Activated T-cell treated with anti-CD3 and anti-CD28 coated beads for 24 hours (primary cell): ENCODE data around the gene FAM193B.

Experiments used
- DNase-seq: peaks from one replicate; pipeline ENCODE4 v3.0.0-alpha.2; 2020; ENCODE audit warnings: low read depth

Gene FAM193B

GRCh38 chr5:177554474-177555111 is at the start of gene FAM193B:
FAM193B (minus strand) TSS chr5:177554563; CDS start chr5:177554458, 105 bp downstream.
- peak; percentile 94 for DNase-seq

- DNase-seq = no peak
Measured at GRCh38 chr5:177604116-177604521, 49.8 kb upstream of the FAM193B start.

- DNase-seq = no peak
Measured at GRCh38 chr5:177603631-177604030, 49.3 kb upstream of the FAM193B start.

GRCh38 chr5:177602458-177602830 is 48.1 kb upstream of the FAM193B start:
- DNase-seq = no peak

- DNase-seq = no peak
Measured at GRCh38 chr5:177601577-177602457, 47.5 kb upstream of the FAM193B start.

- DNase-seq = no peak
Measured at GRCh38 chr5:177601126-177601525, 46.8 kb upstream of the FAM193B start.

- no peak for DNase-seq
Measured at GRCh38 chr5:177600508-177601018, 46.2 kb upstream of the FAM193B start.

GRCh38 chr5:177599731-177600507 is 45.6 kb upstream of the FAM193B start, which contains the start of gene B4GALT7:
B4GALT7 (plus strand) TSS chr5:177600132; CDS start chr5:177600211, 79 bp downstream.
- peak; percentile 84 for DNase-seq

GRCh38 chr5:177598477-177598876 is 44.1 kb upstream of the FAM193B start:
- no peak for DNase-seq

- DNase-seq = no peak
Measured at GRCh38 chr5:177596775-177597238, 42.4 kb upstream of the FAM193B start.

- no peak for DNase-seq
Measured at GRCh38 chr5:177595991-177596774, 41.8 kb upstream of the FAM193B start.

GRCh38 chr5:177595026-177595585 is 40.7 kb upstream of the FAM193B start:
- no peak for DNase-seq

GRCh38 chr5:177594071-177594470 is 39.7 kb upstream of the FAM193B start:
- DNase-seq = no peak

- DNase-seq = no peak
Measured at GRCh38 chr5:177593511-177593910, 39.1 kb upstream of the FAM193B start.

GRCh38 chr5:177592905-177593304 is 38.5 kb upstream of the FAM193B start:
- no peak for DNase-seq

- DNase-seq = peak; percentile 87
Measured at GRCh38 chr5:177592010-177592834, 37.9 kb upstream of the FAM193B start, which contains the start of gene TMED9. TMED9 (plus strand) TSS chr5:177592203; CDS start chr5:177592215, 12 bp downstream.

- no peak for DNase-seq
Measured at GRCh38 chr5:177591690-177592009, 37.3 kb upstream of the FAM193B start.

GRCh38 chr5:177590406-177590805 is 36.0 kb upstream of the FAM193B start:
- no peak for DNase-seq

GRCh38 chr5:177588413-177588909 is 34.1 kb upstream of the FAM193B start:
- DNase-seq = no peak

GRCh38 chr5:177578316-177578715 is 24.0 kb upstream of the FAM193B start:
- no peak for DNase-seq
